ENCODE data around the gene SLC17A3.

SLC17A3 gene

GRCh38 chr6:25878721-25879322 is 4.8 kb upstream of the SLC17A3 start:
- DNase-seq (ENCODE audit: insufficient read length, low spot score) (no peak), FAIRE-seq (no peak)
- TF ChIP-seq POU2F2 (IDR thresholded peaks at IDR 0.05; ENCODE audit: low read depth, low read length) (no peak), POLR2AphosphoS5 (IDR thresholded peaks at IDR 0.05; ENCODE audit: low read depth, low read length) (no peak), PAX5 (IDR thresholded peaks at IDR 0.05; ENCODE audit: insufficient read depth, low read length, severe bottlenecking) (no peak), POLR2A (IDR thresholded peaks at IDR 0.05; ENCODE audit: low read depth, low read length) (no peak), TAF1 (IDR thresholded peaks at IDR 0.05; ENCODE audit: low read depth, low read length) (no peak), SPI1 (IDR thresholded peaks at IDR 0.05; ENCODE audit: low read depth, low read length) (no peak)

DNA sequence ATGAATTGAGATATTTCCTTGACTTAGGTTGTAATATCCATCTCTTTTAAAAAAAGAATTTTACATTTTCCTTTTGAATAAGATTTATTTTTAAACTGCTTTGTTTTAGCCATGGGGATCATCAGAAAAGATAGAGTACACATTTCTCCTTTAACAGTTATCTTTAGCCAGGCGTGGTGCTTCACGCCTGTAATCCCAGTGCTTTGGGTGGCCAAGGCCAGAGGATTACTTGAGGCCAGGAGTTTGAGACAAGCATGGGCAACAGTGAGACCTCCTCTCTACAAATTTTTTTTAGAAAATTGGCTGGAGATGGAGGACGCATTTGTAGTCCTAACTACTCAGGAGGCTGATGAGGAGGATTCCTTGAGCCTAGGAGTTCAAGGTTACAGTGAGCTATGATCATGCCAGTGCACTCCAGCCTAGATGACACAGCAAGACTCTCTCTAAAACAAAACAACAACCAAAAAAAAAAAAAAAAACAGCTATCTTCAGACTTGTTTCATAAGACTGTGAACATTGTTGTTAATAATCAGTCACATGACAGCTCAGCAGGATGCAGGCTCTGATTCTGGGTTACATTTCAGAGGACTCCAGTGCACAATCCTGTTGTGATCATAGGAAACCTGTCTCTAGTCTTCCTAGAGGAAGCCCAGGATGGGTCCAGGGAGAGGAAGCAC is 2.0 kb upstream of the SLC17A3 start:
- DNase-seq (ENCODE audit: insufficient read length, low spot score) (no peak), FAIRE-seq (no peak)
- TF ChIP-seq PAX5 (IDR thresholded peaks at IDR 0.05; ENCODE audit: insufficient read depth, low read length, severe bottlenecking) (no peak), POLR2A (IDR thresholded peaks at IDR 0.05; ENCODE audit: low read depth, low read length) (no peak)

GRCh38 chr6:25875563-25875905 is 1.5 kb upstream of the SLC17A3 start:
- no peak for DNase-seq (ENCODE audit: insufficient read length, low spot score)
- no peak for FAIRE-seq
- TF ChIP-seq SPI1 (IDR thresholded peaks at IDR 0.05; ENCODE audit: low read depth, low read length) (no peak), POLR2AphosphoS5 (IDR thresholded peaks at IDR 0.05; ENCODE audit: low read depth, low read length) (no peak), PAX5 (IDR thresholded peaks at IDR 0.05; ENCODE audit: insufficient read depth, low read length, severe bottlenecking) (no peak), POLR2A (IDR thresholded peaks at IDR 0.05; ENCODE audit: low read depth, low read length) (no peak), TAF1 (IDR thresholded peaks at IDR 0.05; ENCODE audit: low read depth, low read length) (no peak), POU2F2 (IDR thresholded peaks at IDR 0.05; ENCODE audit: low read depth, low read length) (no peak)

GRCh38 chr6:25874822-25875562 is 949 bp upstream of the SLC17A3 start:
- no peak for FAIRE-seq
- TF ChIP-seq POU2F2 (IDR thresholded peaks at IDR 0.05; ENCODE audit: low read depth, low read length) (no peak), POLR2A (IDR thresholded peaks at IDR 0.05; ENCODE audit: low read depth, low read length) (no peak), TAF1 (IDR thresholded peaks at IDR 0.05; ENCODE audit: low read depth, low read length) (no peak), POLR2AphosphoS5 (IDR thresholded peaks at IDR 0.05; ENCODE audit: low read depth, low read length) (no peak), SPI1 (IDR thresholded peaks at IDR 0.05; ENCODE audit: low read depth, low read length) (no peak), PAX5 (IDR thresholded peaks at IDR 0.05; ENCODE audit: insufficient read depth, low read length, severe bottlenecking) (no peak)
- DNase-seq (ENCODE audit: insufficient read length, low spot score) = no peak

DNA sequence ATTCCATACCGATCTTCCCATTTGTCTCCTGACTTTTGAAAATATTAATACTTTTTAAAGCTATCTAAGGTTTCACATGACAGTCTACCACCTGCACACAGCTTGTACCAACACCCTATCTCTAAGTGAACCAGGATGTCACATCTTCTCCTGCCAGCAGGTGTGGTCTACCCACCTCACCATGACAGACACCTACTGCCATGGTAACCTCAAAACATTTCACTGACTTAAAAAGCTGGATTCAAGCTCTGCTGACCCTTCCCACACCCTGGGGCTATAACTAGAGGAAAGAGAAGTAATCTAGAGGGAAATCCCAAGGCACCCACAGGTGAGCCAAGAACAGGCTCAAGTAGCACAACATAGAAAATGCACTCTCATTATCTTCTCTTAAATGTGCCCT is 1.2 kb downstream of the SLC17A3 start:
- TF ChIP-seq POLR2A (IDR thresholded peaks at IDR 0.05; ENCODE audit: low read depth, low read length) = no peak
- TF ChIP-seq PAX5 (IDR thresholded peaks at IDR 0.05; ENCODE audit: insufficient read depth, low read length, severe bottlenecking) = no peak
- TF ChIP-seq TAF1 (IDR thresholded peaks at IDR 0.05; ENCODE audit: low read depth, low read length) = no peak
- no peak for TF ChIP-seq POU2F2 (IDR thresholded peaks at IDR 0.05; ENCODE audit: low read depth, low read length)
- no peak for TF ChIP-seq POLR2AphosphoS5 (IDR thresholded peaks at IDR 0.05; ENCODE audit: low read depth, low read length)
- no peak for TF ChIP-seq SPI1 (IDR thresholded peaks at IDR 0.05; ENCODE audit: low read depth, low read length)
- DNase-seq (ENCODE audit: insufficient read length, low spot score) = no peak
- no peak for FAIRE-seq

- TF ChIP-seq POU2F2 (IDR thresholded peaks at IDR 0.05; ENCODE audit: low read depth, low read length) = no peak
- no peak for TF ChIP-seq POLR2A (IDR thresholded peaks at IDR 0.05; ENCODE audit: low read depth, low read length)
- TF ChIP-seq POLR2AphosphoS5 (IDR thresholded peaks at IDR 0.05; ENCODE audit: low read depth, low read length) = no peak
- no peak for TF ChIP-seq TAF1 (IDR thresholded peaks at IDR 0.05; ENCODE audit: low read depth, low read length)
- no peak for TF ChIP-seq PAX5 (IDR thresholded peaks at IDR 0.05; ENCODE audit: insufficient read depth, low read length, severe bottlenecking)
- TF ChIP-seq SPI1 (IDR thresholded peaks at IDR 0.05; ENCODE audit: low read depth, low read length) = no peak
- DNase-seq (ENCODE audit: insufficient read length, low spot score) (no peak), FAIRE-seq (no peak)
Observed at GRCh38 chr6:25869840-25870239, 4.2 kb downstream of the SLC17A3 start.

DNA sequence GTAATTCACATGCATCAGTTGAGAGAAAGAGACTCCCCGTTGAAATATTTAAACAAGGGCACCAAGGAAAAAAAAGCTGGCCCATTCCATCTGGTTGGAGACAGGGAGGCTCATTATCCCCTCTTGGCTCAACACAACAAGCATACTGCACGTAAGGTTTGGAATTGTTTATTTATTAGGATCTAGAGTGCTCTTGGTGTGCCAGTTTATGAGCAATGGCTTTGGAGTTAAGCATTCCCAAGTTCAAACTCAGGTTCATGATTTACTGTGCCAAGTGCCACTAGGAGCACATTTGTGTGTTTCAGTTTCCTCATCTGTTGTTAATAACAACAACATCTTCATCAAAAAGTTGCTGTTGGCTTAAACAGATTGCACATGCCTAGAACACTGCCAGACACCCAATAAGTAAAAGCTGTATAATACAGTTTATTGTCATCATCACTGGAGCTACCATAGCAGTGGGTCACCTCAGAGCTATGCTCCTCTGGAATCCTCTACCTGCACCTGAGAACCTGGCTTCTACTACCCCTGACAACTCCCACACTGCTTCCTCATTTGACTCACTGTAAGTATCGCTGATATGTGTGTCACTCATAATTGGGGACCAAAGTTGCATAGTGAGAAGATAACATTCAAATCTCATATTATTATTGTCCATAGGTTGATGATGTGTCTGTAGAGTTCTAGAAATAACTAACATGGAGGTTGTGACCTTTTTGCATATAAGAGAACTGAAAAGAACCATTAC is 5.4 kb downstream of the SLC17A3 start:
- no peak for TF ChIP-seq TAF1 (IDR thresholded peaks at IDR 0.05; ENCODE audit: low read depth, low read length)
- no peak for TF ChIP-seq SPI1 (IDR thresholded peaks at IDR 0.05; ENCODE audit: low read depth, low read length)
- TF ChIP-seq PAX5 (IDR thresholded peaks at IDR 0.05; ENCODE audit: insufficient read depth, low read length, severe bottlenecking) = no peak
- TF ChIP-seq POLR2AphosphoS5 (IDR thresholded peaks at IDR 0.05; ENCODE audit: low read depth, low read length) = no peak
- no peak for TF ChIP-seq POLR2A (IDR thresholded peaks at IDR 0.05; ENCODE audit: low read depth, low read length)
- FAIRE-seq (no peak), DNase-seq (ENCODE audit: insufficient read length, low spot score) (no peak)

- no peak for FAIRE-seq
- no peak for DNase-seq (ENCODE audit: insufficient read length, low spot score)
- TF ChIP-seq TAF1 (IDR thresholded peaks at IDR 0.05; ENCODE audit: low read depth, low read length) (no peak), POLR2A (IDR thresholded peaks at IDR 0.05; ENCODE audit: low read depth, low read length) (no peak), SPI1 (IDR thresholded peaks at IDR 0.05; ENCODE audit: low read depth, low read length) (no peak), PAX5 (IDR thresholded peaks at IDR 0.05; ENCODE audit: insufficient read depth, low read length, severe bottlenecking) (no peak), POU2F2 (IDR thresholded peaks at IDR 0.05; ENCODE audit: low read depth, low read length) (no peak), POLR2AphosphoS5 (IDR thresholded peaks at IDR 0.05; ENCODE audit: low read depth, low read length) (no peak)
Observed at GRCh38 chr6:25866011-25866410, 8.0 kb downstream of the SLC17A3 start.

DNA sequence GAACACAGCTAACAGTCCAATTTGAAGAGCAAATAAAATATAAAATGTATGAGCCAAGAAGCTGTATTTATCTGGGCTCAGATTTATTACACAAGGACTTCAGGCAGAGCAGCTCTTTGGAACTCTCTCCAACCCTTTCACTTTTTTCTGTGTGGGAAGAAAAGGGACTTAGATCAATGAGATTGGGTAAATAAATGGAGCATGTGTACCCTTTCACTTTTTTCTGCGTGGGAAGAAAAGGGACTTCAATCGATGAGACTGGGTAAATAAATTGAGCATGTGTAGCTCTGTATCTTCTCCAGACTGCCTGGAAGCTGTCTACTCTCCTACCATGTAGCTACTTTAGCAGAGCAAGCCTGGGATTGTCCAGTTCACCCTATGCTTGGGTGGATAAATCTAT is 10.7 kb downstream of the SLC17A3 start:
- no peak for DNase-seq (ENCODE audit: insufficient read length, low spot score)
- TF ChIP-seq TAF1 (IDR thresholded peaks at IDR 0.05; ENCODE audit: low read depth, low read length) = no peak
- TF ChIP-seq POLR2A (IDR thresholded peaks at IDR 0.05; ENCODE audit: low read depth, low read length) = no peak
- TF ChIP-seq PAX5 (IDR thresholded peaks at IDR 0.05; ENCODE audit: insufficient read depth, low read length, severe bottlenecking) = no peak
- TF ChIP-seq SPI1 (IDR thresholded peaks at IDR 0.05; ENCODE audit: low read depth, low read length) = no peak
- no peak for TF ChIP-seq POLR2AphosphoS5 (IDR thresholded peaks at IDR 0.05; ENCODE audit: low read depth, low read length)
- TF ChIP-seq POU2F2 (IDR thresholded peaks at IDR 0.05; ENCODE audit: low read depth, low read length) = no peak
- FAIRE-seq = no peak

Data from GM12891 (cell line).